Stimulated activated CD4-positive, alpha-beta T cell treated with anti-CD3 and anti-CD28 coated beads, Interleukin-2, amount 100 ng/mL, for 4 hours (primary cell): ENCODE measurements around the gene FGFR1OP2.
A peak's percentile ranks its signal among the peaks of the same experiment; 100 is the strongest.

Source experiments
- DNase-seq: peaks from one replicate; pipeline ENCODE4 v3.0.0-alpha.2; 2020; ENCODE audit warnings: low read depth

FGFR1OP2 gene

GRCh38 chr12:27003421-27004381, 65.4 kb downstream of the FGFR1OP2 start:
- no peak for DNase-seq

- no peak for DNase-seq
Measured at GRCh38 chr12:27005495-27005894, 67.2 kb downstream of the FGFR1OP2 start.

GRCh38 chr12:27006797-27007467, 68.7 kb downstream of the FGFR1OP2 start:
- DNase-seq, result no peak

GRCh38 chr12:27008081-27008480, 69.8 kb downstream of the FGFR1OP2 start:
- DNase-seq, result no peak

- no peak for DNase-seq
Measured at GRCh38 chr12:27009881-27010301, 71.6 kb downstream of the FGFR1OP2 start.

DNA sequence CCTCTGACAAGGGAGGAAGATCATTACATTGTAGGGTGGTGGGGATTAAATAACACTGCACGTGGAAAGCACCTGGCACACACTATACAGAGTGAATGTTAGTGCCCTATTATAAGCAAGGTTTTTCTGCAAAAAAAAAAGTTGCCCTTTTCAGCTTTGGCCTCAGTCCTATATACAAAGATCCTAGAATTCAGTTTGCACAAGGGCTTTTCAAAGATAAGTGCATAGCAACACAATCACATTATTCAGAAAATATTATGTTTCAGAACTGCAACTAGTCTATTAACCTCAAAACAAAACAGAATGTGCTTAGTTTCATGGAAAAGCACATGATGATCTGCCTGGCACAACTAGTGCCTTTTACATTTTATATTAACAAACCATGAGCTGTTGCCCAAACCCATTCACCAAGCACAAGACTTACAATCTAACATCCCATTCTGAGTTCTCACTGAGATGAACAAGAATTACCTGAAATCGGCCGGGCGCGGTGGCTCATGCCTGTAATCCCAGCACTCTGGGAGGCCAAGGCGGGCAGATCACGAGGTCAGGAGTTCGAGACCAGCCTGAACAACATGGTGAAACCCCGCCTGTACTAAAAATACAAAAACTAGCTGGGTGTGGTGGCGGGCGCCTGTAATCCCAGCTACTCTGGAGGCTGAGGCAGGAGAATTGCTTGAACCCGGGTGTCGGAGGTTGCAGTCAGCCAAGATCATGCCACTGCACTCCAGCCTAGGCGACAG, 74.1 kb downstream of the FGFR1OP2 start:
- no peak for DNase-seq

DNA sequence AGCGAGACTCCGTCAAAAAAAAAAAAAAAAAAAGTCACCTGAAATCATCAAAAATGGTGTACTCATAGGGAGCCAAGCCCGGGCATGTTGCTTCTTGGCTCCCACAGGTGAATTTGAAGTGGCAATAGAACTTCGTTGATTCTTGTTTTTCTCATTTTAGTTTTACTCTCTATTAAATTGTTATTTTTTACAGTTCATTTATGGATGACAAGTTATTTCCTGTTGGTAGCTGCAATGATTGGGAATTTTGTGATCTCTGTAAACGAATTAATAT, 74.6 kb downstream of the FGFR1OP2 start:
- no peak for DNase-seq

DNA sequence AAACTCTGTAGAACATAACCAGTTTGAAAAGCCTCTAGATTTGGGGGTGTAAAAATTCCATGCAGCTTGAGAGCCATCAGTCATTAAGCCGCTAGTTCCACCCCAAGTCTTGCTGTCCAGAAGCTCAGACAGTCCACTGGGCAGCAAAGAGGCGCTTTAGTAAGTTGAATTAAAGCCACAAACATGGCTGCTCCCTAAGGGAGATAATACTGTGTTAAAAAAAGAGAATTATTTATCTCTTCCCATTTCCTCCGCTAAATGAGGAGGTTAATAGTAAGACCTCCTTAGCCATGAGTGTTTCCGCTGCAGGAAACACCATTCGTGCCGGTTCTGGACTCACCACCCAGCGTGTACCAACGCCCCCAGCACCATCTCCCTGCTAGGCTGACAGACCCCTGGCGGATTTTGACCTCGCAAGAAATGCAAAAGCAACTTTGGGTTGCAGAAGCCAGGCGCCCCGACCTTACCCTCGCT, 75.4 kb downstream of the FGFR1OP2 start:
- DNase-seq, result no peak

DNA sequence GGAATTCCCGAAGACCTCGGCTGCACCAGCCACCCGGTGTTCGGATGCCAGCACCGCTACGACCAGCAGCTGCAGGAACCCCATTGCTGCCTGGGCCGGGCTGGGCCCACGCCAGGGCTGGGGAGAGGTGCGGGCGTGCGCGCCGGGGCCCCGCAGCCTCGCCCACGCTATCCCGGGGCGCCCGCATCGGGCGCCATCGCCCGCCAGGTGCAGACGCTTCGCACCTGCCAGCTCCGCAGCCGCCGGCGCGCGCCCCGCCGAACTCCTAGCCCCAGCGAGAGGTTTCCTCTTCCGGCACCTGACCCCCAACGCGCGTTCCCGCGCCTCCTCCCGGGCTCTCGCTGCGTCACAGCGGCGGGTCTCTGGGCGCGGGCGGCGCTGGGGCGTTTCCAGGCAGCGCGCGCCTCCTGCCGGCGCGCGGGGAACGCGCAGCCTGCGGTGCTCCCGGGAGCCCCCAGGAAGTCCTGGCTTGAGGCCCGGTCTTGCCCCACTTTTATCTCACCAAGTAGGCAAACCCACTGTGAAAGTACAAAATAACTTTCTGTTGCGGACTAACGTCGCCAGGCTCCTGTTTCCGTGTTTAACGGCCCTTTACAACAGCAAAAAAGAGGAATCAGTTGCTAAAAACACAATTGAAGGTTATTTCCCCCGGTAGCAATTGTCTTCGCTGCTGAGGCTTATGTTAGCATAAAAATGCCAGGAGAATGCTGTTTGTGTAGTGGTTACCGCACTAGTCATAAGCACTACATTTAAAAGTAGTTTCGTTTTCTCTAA, 76.0 kb downstream of the FGFR1OP2 start, which contains the start of gene TM7SF3:
TSS of gene TM7SF3 (minus strand) at position 300 of the 774 bp plus-strand sequence. CDS start at position 84, 216 bp downstream.
- DNase-seq, result peak; percentile 93

- DNase-seq, result peak; percentile 1
Measured at GRCh38 chr12:27014859-27015729, 76.8 kb downstream of the FGFR1OP2 start.

DNA sequence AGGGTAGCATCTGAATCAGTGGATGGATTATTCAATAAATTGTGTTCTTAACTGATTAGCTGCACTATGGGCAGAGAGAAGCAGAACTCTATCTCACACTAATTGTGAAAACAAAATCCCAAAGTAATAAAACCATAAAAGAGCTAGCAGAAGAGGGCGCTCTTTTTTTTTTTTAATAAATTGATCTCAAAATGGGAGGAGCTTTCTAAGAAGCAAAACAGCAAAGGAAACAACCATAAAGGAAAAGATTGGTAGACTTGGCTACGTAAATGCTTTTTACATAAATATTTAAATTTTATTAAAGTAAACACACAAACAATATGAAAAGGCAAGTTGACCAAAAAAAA, 77.4 kb downstream of the FGFR1OP2 start:
- DNase-seq, result no peak
